HG03064 (cell line): ENCODE results near the gene SSTR5.

Experiments used
- ATAC-seq: cut with Tn5 transposase; IDR thresholded peaks from one replicate; pipeline ENCODE4 v1.9.1; 2021; ENCODE audit warnings: low read depth; ENCODE audit not compliant: unreplicated experiment

SSTR5 gene

DNA sequence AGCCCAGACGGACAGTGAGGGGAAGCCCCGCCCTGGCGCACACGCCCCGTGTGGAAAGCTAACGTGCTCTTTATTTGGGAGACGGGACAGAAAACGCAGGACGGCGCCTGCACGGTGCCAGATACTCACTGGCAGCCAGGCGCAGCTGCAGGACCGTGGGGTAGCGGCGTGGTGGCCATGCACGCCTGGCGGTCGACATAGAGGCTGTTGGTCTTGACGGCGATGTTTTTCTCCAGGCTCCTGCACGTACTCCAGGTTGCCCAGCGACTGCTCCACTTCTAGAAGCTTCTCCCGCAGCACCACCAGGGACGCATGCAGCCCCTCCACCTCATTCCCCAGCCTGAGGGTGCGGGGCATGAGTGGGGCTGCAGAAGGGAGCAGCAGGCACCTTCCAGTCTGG, 28.6 kb downstream of the SSTR5 start:
- no peak for ATAC-seq

DNA sequence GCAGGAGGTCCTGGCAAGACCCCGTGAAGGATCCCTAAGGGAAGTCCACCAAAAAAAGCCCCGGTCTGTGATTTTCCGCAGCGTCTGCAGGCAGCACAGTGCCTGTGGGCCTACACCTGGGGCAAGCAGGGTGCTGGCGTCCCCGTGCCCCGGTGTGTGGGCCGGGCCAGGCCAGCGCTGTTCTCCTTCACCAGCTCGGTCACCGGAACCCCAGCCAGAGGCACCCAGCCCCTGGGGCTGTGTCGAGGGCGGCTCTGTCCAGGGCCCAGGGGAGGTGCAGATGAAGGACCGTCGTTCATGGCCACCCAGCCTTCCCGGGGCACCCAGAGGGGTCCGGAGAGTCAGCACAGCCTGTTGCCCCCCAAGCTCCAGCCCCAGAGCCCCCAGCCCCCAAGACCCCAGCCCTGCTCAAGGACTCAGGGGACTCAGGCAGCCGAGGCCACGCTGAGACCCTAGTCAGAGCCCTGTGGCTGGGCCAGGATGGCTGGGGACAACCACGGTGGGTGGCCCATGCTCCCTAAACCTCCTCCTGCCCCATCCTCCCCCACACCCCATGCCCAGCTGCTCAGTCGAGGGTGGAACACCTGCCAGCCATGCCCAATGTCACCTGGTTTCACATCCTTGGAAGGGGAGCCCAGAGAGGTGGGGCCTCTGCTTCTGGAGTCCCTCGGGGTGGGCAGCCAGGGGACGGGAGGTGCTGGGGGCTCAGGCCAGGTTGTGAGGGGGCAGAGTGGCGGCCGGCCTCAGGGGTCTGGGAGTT, 29.2 kb downstream of the SSTR5 start:
- ATAC-seq = no peak

DNA sequence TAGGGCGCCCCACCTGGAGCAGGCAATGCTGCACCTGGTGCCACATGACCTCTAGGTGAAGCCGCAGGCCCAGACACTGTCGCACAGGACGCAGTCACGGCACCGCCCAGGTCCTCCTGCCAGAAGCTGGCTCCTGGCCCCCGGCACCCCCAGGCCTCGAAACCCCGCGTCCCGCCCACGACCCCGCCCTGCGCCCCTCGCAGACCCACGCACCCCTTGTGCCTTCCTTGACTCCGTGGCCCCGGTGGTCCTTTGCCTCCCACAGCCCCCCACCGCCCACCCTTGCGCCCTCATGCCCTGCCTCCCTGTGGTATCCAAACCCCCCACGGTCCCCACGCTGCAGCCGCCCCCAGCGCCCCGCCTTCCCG, 29.8 kb downstream of the SSTR5 start:
- no peak for ATAC-seq

DNA sequence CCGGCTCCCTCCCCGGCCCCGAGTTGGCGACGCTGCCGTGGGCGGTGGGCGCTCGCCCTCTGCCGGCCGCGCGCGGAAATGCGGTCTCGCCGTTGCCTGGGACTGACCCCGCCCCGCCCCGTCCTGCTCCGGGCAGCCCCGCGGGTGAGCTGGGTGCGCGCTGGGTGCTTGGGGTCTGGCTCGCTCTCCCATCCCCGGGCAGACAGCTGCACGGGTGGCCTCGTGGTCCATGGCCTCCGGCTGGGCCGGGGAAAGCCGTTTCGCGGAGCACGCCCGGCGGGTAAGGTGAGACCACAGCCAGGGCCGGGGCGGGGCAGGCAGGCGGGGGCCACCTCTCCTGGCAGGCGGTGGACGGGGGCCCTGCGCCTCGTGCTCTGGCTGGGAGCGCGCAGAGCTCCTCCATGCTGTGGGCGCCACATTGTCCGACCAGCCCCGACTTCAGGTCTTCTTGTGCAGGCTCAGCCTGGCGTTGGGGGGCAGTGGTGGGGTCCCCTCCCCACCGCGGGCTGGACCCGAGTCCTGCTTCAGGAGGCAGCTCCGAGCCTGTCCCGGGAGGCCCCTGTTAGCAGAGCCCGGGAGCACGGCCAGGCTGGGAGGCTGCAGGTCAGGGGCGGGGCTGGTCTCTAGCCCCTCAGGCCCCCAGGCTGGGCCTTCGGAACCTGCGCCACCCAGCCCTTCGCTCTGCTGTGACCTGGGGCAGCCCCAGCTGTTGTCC, 30.5 kb downstream of the SSTR5 start:
- ATAC-seq = no peak

DNA sequence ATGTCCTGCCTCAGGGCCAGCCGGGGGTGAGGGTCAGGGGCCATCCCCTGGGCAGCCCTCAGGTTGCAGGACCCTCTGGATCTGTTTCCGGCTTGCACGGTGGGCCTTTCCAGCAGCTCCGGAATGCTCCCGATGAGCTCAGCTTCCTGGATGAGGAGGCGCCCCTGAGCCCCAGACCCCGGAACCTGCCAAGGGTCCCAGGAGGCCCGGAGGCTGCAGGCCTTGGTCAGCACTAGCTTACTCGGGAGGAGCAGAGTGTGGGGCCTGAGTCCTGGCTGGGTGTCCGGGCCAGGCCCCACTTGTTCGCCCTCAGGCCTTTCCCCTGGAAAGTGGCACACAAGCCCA, 31.1 kb downstream of the SSTR5 start:
- no peak for ATAC-seq

DNA sequence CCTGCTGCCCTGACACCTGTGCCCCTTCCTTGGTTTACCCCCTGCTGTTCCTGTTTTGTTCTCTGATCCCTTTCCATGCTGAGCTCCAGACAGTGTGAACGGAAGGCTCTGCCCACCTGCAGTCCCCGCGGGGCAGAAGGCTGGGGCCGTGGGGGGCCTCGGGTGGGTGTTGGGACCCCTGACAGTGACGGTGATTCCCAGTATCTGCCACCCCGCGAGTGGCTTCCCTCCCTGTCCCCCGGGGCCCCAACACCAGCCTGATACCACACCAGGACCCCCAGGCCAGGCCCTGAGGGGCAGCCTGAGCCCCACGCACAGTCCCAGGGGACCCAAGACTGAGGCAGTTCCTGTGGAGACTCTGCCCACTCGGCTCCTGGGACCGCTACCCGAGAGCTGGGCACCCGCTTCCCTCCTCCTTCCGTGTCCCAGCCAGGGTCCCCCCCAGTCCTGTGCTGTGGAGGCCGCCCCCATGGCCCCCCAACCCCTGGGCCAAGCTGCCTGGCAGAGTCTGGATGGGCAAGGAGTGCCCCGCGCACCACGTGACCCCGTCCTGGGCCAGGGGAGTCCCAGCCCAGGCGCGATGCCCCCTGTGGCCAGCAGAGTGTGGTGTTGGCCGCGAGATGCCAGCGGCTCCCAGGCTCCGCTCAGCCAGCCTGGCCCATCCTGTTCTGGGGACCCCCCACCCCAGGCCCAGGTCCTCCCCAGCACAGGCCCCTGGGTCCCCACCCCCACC, 33.5 kb downstream of the SSTR5 start:
- ATAC-seq = no peak

DNA sequence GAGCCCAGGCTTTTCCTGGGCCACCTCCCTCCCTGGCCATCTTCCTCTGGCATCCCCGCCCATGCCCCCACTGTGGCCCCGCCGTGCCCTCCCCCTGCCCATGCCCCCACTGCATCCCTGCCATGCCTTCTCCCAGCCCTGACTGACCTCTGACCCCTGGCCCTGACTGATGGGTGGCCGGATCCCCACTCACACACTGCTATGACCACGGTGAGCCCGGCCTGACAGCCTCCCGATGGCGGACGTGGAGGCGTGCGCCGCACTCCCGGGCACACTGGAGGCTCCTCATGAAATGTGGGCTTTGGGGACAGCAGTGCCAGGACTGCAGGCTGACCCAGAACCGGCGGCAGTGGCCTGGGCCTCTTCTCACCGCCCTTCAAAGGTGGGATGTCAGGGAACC, 34.1 kb downstream of the SSTR5 start:
- ATAC-seq = no peak

DNA sequence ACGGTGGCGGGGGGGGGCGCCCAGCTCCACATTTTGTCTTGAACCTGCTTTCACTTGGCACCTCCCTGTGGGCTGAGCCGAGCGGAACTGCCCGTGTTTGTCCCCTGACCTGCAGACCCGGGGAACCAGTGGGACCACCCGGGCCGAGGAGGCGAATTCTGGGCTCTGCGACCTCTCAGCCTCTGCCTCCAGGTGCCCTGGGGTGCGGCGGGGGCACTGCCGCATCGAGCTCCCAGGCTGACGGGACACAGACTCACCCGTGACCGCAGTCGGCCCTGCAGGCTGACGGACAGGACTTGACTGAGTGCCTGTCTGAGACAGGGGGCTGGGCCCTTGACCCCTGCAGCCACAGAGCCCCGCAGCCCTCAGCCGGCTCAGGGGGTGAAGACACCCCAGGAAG, 34.6 kb downstream of the SSTR5 start:
- no peak for ATAC-seq

DNA sequence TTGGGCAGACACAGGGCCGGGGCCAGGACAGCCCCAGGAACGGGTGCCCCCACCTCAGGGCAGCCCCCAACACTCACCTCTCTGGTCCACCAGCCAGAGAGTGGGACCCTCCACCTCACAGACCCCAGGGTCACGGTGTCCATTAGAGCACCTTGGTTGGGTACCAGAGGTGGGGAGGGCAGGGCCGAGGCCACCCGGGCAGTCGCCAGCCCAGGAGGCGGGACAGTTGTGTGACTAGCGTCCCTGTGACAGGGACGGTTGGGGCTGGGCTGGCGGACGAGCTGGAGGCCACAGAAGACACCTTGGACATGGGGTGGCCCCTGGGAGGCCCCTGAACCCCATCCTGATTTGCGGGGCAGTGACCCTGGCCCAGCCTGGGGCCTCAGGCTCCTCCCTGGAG, 35.2 kb downstream of the SSTR5 start:
- no peak for ATAC-seq

DNA sequence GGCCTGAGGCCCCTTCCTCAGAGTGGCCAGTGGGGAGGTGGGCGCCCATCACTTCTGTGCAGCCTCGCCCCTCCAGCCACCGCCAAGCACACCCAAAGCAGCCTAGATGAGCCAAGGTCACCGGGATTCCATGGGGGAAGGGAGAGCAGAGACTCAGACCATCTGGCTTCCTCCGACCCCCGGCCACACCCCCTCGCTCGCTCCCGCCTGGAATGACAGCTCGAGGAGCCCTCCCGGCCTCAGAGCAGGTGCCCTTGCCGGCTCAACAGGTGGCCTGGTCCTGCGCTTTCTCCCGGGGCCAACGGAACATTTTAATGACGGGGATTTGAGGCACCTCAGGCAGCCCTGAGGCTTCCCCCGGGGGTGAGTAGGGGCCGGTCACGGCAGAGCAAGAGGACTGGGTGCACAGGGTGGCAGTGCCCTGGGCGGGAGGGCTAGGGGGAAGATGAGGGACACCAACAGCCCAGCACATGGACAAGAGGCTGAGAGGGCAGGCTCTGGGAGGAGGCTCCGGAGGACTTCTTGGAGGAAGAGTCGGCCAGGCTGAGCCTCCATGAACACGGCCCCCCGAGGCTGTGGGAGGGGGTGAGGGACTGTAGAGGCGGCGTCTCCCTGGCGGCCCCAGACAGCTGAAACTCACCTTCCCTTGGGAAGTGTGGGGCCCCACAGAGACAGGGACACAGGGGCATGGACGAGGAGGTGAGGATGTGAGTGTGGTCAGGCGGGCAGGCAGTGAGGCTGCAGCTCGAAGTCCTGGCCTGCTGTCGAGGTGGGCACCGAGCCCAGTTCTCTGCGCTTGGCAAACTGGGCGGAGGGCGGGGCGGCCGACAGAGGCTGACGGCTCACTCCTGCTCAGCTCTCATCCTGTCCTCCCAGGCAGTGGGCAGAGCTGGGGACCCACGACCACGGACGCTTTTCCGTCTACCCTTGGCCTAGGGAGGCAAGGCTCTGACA, 36.0 kb downstream of the SSTR5 start:
- no peak for ATAC-seq

DNA sequence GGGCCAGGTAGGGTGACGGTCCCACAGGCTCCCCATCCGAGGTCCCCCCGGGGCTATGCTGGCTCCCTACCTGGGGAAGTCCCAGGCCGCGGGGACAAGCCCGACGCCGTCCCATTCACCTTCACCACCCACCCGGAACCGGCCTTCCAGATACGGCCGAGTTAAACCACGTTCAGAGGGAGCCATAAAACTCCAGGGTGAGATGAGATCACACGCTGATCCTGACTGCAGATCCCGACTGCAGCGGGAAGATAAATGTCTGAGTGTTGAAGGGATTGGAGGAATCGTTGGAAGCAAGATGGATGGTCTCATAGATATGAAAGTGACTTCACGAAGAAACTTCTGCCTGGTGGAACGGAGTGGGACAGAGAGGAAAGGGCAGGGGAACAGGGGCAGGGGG, 37.1 kb downstream of the SSTR5 start:
- ATAC-seq = no peak

DNA sequence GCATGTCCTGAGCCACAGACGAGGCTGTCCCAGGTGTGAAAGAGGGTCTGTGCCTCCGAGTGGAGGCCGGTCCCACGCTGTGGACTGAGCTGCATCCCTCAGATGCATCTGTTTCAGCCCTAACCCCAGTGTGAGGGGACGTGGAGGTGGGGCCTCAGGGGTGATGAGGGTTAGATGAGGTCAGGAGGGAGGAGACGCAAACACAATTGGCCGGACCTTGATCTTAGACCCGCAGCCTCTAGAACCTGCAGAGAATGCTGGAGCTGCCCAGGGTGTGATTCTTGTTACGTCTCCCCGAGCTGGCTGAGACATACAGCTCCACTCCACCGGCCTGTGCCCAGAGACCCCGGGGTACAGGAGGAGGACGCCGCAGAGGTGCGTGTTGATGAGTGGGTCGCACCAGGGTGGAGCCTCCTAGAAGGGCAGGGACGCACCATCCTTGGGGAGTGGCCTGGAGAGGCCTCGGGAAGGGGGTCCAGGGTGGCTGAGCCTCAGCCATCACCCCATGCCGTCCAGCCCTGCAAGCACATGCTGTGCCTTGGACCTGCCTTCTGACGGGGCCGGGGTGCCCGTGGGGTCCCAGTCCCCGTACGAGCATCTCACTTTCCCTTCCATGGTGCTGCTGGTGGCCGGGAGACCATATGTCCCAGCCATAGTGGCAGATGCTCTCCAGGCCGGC, 40.1 kb downstream of the SSTR5 start:
- ATAC-seq = no peak

DNA sequence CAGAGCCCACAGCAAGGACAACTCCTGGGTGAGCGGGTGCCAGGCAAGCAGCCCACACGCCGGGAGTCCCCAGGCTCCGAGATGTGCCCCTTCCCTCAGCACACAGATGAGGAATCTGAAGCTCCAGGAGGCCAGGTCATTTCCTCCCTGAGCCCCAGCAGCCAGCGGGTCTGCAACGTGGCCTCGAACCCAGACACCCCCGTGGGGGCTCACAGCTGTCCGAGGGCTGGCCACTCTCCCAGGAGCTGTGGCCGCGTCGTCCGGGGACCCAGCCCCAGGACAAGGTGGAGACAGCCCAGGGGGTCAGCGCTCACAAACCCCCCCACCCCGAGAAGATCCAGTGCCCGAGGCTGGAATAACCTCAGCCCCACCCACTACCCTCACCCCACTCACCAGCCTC, 40.9 kb downstream of the SSTR5 start:
- ATAC-seq = no peak

DNA sequence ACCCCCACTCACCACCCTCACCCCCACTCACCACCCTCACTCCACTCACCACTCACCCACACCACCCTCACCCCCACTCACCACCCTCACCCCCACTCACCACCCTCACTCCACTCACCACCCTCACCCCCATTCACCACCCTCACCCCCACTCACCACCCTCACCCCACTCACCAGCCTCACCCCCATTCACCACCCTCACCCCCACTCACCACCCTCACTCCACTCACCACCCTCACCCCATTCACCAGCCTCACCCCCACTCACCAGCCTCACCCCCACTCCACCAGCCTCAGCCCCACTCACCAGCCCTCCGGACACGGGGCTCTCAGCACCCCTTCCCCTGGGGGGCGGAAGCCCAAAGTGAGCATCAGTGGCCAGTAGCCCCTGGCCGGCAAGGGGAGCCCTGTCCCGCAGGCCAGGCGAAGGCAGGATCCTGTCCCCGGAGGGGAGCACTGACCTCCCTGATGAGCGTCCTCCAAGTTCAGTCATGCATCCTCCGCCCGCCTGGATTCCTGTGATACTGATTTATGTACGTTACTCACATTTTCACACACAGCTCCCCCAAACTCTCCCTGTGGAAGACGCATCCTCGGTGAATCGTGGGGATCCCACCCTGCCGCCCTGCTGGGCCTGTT, 41.5 kb downstream of the SSTR5 start:
- ATAC-seq = no peak

DNA sequence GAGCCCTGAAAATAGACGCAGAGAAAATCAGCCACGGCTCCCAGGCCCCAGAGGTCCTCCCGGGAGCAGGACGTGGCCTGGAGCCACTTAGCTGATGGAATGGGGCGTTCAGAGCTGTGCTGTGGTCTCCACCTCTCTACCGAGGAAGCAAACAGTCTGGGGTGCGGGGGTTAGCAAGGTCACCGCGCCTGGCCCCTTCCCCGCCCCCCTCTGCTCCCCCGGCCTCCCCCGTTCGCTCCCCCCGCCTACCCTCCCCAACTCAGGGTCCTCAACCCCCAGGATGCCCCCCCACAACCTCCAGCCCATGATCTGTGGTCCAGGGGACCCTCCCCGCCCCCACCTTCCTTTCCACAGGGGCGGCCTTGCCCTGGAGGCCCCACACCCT, 44.1 kb downstream of the SSTR5 start:
- no peak for ATAC-seq

DNA sequence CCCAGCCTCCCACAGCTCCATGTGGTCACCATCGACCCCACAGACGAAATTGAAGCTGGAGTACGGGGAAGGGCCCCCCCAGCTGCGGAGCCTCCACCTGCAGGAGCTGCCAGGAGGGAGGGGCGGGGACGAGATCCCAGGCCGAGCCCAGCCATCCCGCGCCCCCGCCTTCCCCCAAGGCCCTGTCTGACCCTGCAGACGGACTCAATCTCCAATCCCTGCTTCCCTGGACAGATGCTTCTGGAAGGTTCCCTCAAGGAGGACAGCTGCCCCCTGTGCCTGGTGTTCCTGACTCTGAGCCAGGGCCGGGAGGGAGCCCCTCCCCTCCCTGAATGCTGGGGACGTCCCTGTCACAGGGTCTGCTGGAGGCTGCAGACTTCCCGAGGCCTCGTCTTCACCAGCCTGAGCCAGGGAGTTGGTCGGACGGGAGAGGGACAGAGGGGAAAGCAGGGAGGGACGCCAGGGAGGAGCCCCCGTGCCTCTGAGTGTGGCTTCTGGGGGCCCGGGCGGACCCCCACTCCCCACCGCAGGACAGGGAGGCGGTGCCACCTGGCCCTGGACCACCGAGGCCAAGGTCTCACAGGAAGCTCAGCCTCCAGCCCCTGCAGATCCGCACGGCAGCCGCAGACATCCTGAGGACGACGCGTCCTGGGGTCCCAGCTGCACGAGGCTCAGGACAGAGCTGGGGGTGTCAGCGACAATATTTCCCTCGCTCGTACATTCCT, 44.8 kb downstream of the SSTR5 start:
- no peak for ATAC-seq

DNA sequence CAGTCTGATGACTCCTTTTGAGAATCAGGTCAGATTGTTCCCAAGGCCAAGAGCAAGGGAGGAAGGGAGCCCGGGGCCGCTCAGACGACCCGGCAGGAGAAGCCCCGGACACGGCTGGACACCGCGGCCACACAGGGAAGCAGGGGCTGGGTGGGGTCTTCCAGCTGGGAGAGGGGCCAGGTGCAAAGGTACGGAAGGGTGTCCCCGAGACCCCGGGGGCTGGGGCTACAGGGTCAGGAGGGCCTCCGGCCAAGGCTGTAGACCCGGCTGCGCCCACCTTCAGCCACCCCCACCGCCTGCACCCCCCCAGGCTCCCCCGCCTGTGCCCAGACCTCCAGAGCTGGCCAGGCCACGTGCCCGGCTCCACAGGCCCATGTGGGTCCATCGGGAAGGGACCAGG, 45.4 kb downstream of the SSTR5 start:
- ATAC-seq = no peak

DNA sequence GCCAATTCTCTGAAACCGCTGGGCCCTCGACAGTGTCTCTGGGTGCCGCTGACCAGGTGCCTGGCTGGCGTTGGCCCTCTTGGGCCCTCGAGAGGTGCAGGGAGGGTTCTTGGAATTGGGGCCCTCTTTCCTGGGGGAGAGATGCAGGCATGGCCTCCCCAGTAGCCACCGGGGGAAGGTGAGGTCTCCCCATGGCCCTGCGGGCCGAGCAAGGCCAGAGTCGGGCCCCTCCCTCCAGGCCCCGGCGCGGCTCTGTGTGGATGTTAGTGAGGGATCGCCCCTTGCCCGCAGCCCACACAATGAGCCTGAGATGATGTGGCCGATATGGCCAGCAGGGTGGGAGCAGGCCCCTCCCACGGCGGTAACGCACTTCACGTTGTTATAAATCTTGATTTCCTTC, 46.6 kb downstream of the SSTR5 start:
- no peak for ATAC-seq
